Measurements from ENCODE around the gene NDST4. TPM values are rescaled to one million over a fixed set of nuclear protein-coding genes. Genes with fewer than 3 reads are reported as not detected.
A peak's percentile ranks its signal among the peaks of the same experiment; 100 is the strongest.

NDST4 gene
- total and polyA plus RNA-seq, 12 donors, result 0.07 TPM; not detected in 11

GRCh38 chr4:114807759-114808404 is 305.5 kb downstream of the NDST4 start:
- no peaks in the 10 kb centered on the region for H3K4me1 ChIP-seq
- H3K9me3 ChIP-seq, result no peaks in the 10 kb centered on the region
- no peak for ATAC-seq
- no peak overlapping the region for H3K4me3 ChIP-seq
- no peaks in the 10 kb centered on the region for H3K36me3 ChIP-seq
- DNase-seq, result no peak
- peak; percentile 19 to 62 (median 45) for TF ChIP-seq CTCF (IDR thresholded peaks at IDR 0.05)
- no peaks in the 10 kb centered on the region for H3K27me3 ChIP-seq
- H3K27ac ChIP-seq, result no peak overlapping the region
- 41 to 42% methylated on average over 14 of the region's 14 CpGs for WGBS, 2 donors
- intact Hi-C loops (cut with DNase I), result no loop called here

GRCh38 chr4:114807357-114807756 is 306.1 kb downstream of the NDST4 start:
- Histone ChIP-seq H3K4me3 (no peak overlapping the region), H3K4me1 (no peaks in the 10 kb centered on the region), H3K36me3 (no peaks in the 10 kb centered on the region), H3K27me3 (no peaks in the 10 kb centered on the region), H3K9me3 (no peaks in the 10 kb centered on the region), H3K27ac (no peak overlapping the region)
- intact Hi-C loops (cut with DNase I), result no loop called here
- DNase-seq (no peak), ATAC-seq (no peak)
- WGBS, 2 donors, result 91 to 92% methylated on average over 8 of the region's 8 CpGs
- no peak for TF ChIP-seq CTCF (IDR thresholded peaks at IDR 0.05)

GRCh38 chr4:114791976-114792375 is 321.4 kb downstream of the NDST4 start:
- Histone ChIP-seq H3K36me3 (no peaks in the 10 kb centered on the region), H3K4me1 (no peaks in the 10 kb centered on the region), H3K4me3 (no peak overlapping the region), H3K9me3 (no peaks in the 10 kb centered on the region), H3K27me3 (no peaks in the 10 kb centered on the region), H3K27ac (no peak overlapping the region)
- no peak for TF ChIP-seq CTCF (IDR thresholded peaks at IDR 0.05)
- no peak for DNase-seq
- 79 to 84% methylated on average over 4 to 5 of the region's 5 CpGs for WGBS, 2 donors
- ATAC-seq, result no peak
- intact Hi-C loops (cut with DNase I), result no loop called here

GRCh38 chr4:114785570-114785969 is 327.9 kb downstream of the NDST4 start:
- TF ChIP-seq CTCF (IDR thresholded peaks at IDR 0.05), result no peak
- intact Hi-C loops (cut with DNase I), result no loop called here
- Histone ChIP-seq H3K4me3 (no peak overlapping the region), H3K27ac (no peak overlapping the region), H3K27me3 (peaks cover 0 to 10% (median 0%) of the 10 kb centered on the region in 7 donors), H3K4me1 (no peaks in the 10 kb centered on the region), H3K9me3 (no peaks in the 10 kb centered on the region), H3K36me3 (no peaks in the 10 kb centered on the region)
- no peak for DNase-seq
- ATAC-seq, result no peak
